HepG2 (cell line): ENCODE measurements around the gene CCDC93. TPM values are rescaled to one million over a fixed set of nuclear protein-coding genes. Genes with fewer than 3 reads are reported as not detected.

Experiments
- ATAC-seq: fragments of 200-7000 bp; cut with Tn5 transposase; 3 replicates; pipeline ENCODE4 v1.9.1; 2020; ENCODE audit warnings: mild to moderate bottlenecking, moderate library complexity
- BruUV-seq: library from RNA; stranded (reverse); fragments of 400-500 nt; replicated peaks from 2 replicates; lab custom pipeline; 2021; lab: Mats Ljungman, UMichigan
- CTCF ChIA-PET: fragments of 300-600 bp; formaldehyde crosslinking; extraction: SDS; loops from one replicate; lab custom pipeline; 2021; ENCODE audit warnings: low total read pairs, inconsistent platforms, low intra/inter-chr PET ratio; lab: Yijun Ruan, JAX
- POLR2A ChIA-PET: fragments of 350-600 bp; sonication (Branson Sonifier 250); formaldehyde crosslinking; loops from one replicate; lab custom pipeline; 2020; ENCODE audit warnings: antibody characterized with exemption, inconsistent platforms; lab: Yijun Ruan, JAX
- DNase-seq: peaks from one replicate; pipeline ENCODE4 v3.0.0-alpha.2; 2015; ENCODE audit warnings: low spot score
- FAIRE-seq: peaks from 3 replicates; lab custom pipeline; 2011; peaks lifted over from hg19 to GRCh38; lab: Jason Lieb, UNC
- H2AFZ ChIP-seq: one replicate; pipeline ENCODE4 v1.6.1; 2011; ENCODE audit warnings: low read length, inconsistent platforms
- H3K27ac ChIP-seq: fragments of 300-600 bp; 3 replicates; pipeline ENCODE4 v1.8.0; 2011; ENCODE audit warnings: mixed run types, mild to moderate bottlenecking, mixed read lengths, low read length, inconsistent platforms; ENCODE audit not compliant: insufficient read depth; ENCODE audit errors: extremely low read length
- H3K27me3 ChIP-seq, 2 experiments: fragments of 200-600 bp in 1 of 2; 2 replicates in 1 of 2; 3 replicates in 1 of 2; pipeline versions ENCODE4 v1.6.0 to v1.8.0; 2011; ENCODE audit warnings: low read length in 2 of 2, mild to moderate bottlenecking in 2 of 2, moderate library complexity in 2 of 2, inconsistent platforms in 1 of 2; ENCODE audit not compliant: insufficient read depth in 2 of 2, control insufficient read depth in 1 of 2
- H3K36me3 ChIP-seq, 2 experiments: fragments of 200-600 bp in 1 of 2; replicated peaks in 1 of 2; 2 replicates in 1 of 2; 3 replicates in 1 of 2; pipeline versions ENCODE4 v1.5.1 to v1.8.0; 2011; ENCODE audit warnings: low read length in 2 of 2, inconsistent platforms in 1 of 2; ENCODE audit not compliant: insufficient read depth in 2 of 2, control insufficient read depth in 1 of 2
- H3K4me1 ChIP-seq: 2 replicates; pipeline ENCODE4 v1.5.1; 2012; ENCODE audit warnings: low read length, inconsistent platforms; ENCODE audit not compliant: insufficient read depth
- H3K4me2 ChIP-seq: 2 replicates; pipeline ENCODE4 v1.6.0; 2011; ENCODE audit warnings: low read depth, low read length, inconsistent platforms
- H3K4me3 ChIP-seq, 3 experiments: fragments of 200-600 bp in 1 of 3; sonication (generic), shearing (Covaris generic) in 1 of 3; replicated peaks in 1 of 3; 2 replicates each; pipeline ENCODE4 v1.5.1; 2011 to 2016; ENCODE audit warnings: low read length in 3 of 3, inconsistent platforms in 2 of 3, low read depth in 2 of 3, mild to moderate bottlenecking in 2 of 3, control low read depth in 1 of 3, mixed read lengths in 1 of 3; ENCODE audit not compliant: insufficient read depth in 1 of 3
- H3K79me2 ChIP-seq: one replicate; pipeline ENCODE4 v1.6.1; 2011; ENCODE audit warnings: low read length, inconsistent platforms; ENCODE audit not compliant: insufficient read depth
- H3K9ac ChIP-seq: 2 replicates; pipeline ENCODE4 v1.6.0; 2011; ENCODE audit warnings: mild to moderate bottlenecking, low read depth, low read length, inconsistent platforms; ENCODE audit not compliant: insufficient read depth
- H3K9me3 ChIP-seq: 2 replicates; pipeline ENCODE4 v1.5.1; 2012; ENCODE audit warnings: mild to moderate bottlenecking, low read length
- H4K20me1 ChIP-seq: 2 replicates; pipeline ENCODE4 v1.6.0; 2011; ENCODE audit warnings: inconsistent platforms, mild to moderate bottlenecking, low read length, moderate library complexity; ENCODE audit not compliant: insufficient read depth
- GRHL1 ChIP-seq: sonication (generic); formaldehyde crosslinking; conservative IDR thresholded peaks from 2 replicates; pipeline ENCODE4 v1.8.0; 2022; ENCODE audit warnings: missing genetic modification reagents
- LRRFIP1 ChIP-seq: sonication (generic); formaldehyde crosslinking; conservative IDR thresholded peaks from 2 replicates; pipeline ENCODE4 v1.4.0; 2020; ENCODE audit warnings: missing genetic modification reagents
- SATB2 ChIP-seq: sonication (generic); formaldehyde crosslinking; IDR thresholded peaks from 2 replicates; pipeline ENCODE4 v1.5.0; 2020; ENCODE audit warnings: missing genetic modification reagents
- SSRP1 ChIP-seq: IDR thresholded peaks from 2 replicates; pipeline ENCODE4 v1.6.1; 2016; ENCODE audit warnings: control low read depth
- TEAD3 ChIP-seq: optimal IDR thresholded peaks from 2 replicates; pipeline ENCODE3; 2016; ENCODE audit warnings: borderline replicate concordance
- U2AF2 ChIP-seq: fragments of 200-400 bp; formaldehyde crosslinking; IDR thresholded peaks from 2 replicates; pipeline ENCODE4 v1.6.1; 2017; ENCODE audit warnings: low read depth, mild to moderate bottlenecking, low read length
- ZBTB40 ChIP-seq, 2 experiments: fragments of 450-650 bp in 1 of 2; sonication (generic) in 1 of 2; formaldehyde crosslinking in 1 of 2; IDR thresholded peaks; 2 replicates each; pipeline versions ENCODE4 v1.6.1 to v1.8.0; 2016 to 2022; ENCODE audit warnings: antibody characterized with exemption in 1 of 2, mild to moderate bottlenecking in 1 of 2, missing genetic modification reagents in 1 of 2
- ZNF367 ChIP-seq: sonication (generic); formaldehyde crosslinking; IDR thresholded peaks from 2 replicates; pipeline ENCODE4 v1.4.0; 2020; ENCODE audit warnings: missing genetic modification reagents, borderline replicate concordance
- WGBS: methylation state at CpG from one replicate; pipeline ENCODE4 v1.1.6; 2017; ENCODE audit warnings: low lambda C conversion rate; 5-methylcytosine and 5-hydroxymethylcytosine counted together
- in situ Hi-C: cut with HindIII; loops from 2 replicates; pipeline ENCODE4 v1.10.0; 2017; ENCODE audit warnings: low pct_unique_long_range_greater_than_20kb; ENCODE audit not compliant: extremely low pct_ligation_motif_present
- intact Hi-C: fragments of 100-400 bp; cut with micrococcal nuclease; formaldehyde crosslinking; loops from one replicate; pipeline ENCODE4 v1.10.0; 2022; ENCODE audit not compliant: unreplicated experiment
- polyA plus RNA-seq, 8 experiments: library from polyadenylated mRNA; depleted of rRNA in 3 of 8; stranded (reverse) in 7 of 8; unstranded in 1 of 8; fragments of >200 nt; fragmentation: Illumina TruSeq in 4 of 8; extraction: Trizol in 4 of 8; gene quantifications; 2 replicates each; pipeline versions ENCODE4 v1.2.1 to v1.2.3, GENCODE V29; 2011 to 2016; ENCODE audit warnings: low read depth in 4 of 8, missing spikeins in 1 of 8, mixed read lengths in 1 of 8; ENCODE audit not compliant: insufficient read depth in 1 of 8
- total RNA-seq, 5 experiments: library from RNA; depleted of rRNA; stranded (reverse); fragments of >200 nt; fragmentation: Illumina TruSeq; extraction: Trizol; gene quantifications; 2 replicates each; pipeline ENCODE4 v1.2.3, GENCODE V29; 2016; ENCODE audit warnings: low read depth in 1 of 5
- TF ChIP-seq, protein P1 (sequence below): sonication (generic); formaldehyde crosslinking; IDR thresholded peaks from 2 replicates; pipeline ENCODE4 v1.4.0; 2020; ENCODE audit warnings: mild to moderate bottlenecking, missing genetic modification reagents
- TF ChIP-seq, protein P2 (sequence below): sonication (generic); formaldehyde crosslinking; IDR thresholded peaks from 2 replicates; pipeline ENCODE4 v1.5.1; 2020; ENCODE audit warnings: missing genetic modification reagents, mild to moderate bottlenecking, borderline replicate concordance

CCDC93 gene
- total and polyA plus RNA-seq, 2 of the 13 experiments (the other 11 are each of a cell fraction or from before 2014, with no cell fraction given) = 37.2 to 53.2 TPM

- intact Hi-C loops (no loop called here), in situ Hi-C loops (no loop called here)
- no TSS peak for BruUV-seq
- Histone ChIP-seq H3K36me3 (peaks cover 40 to 95% of the 10 kb centered on the region in 2 experiments), H4K20me1 (no peaks in the 10 kb centered on the region), H3K4me3 (no peak overlapping the region), H2AFZ (no peak overlapping the region), H3K9me3 (no peaks in the 10 kb centered on the region), H3K9ac (no peak overlapping the region), H3K79me2 (no peaks in the 10 kb centered on the region), H3K27me3 (no peaks in the 10 kb centered on the region), H3K4me2 (no peak overlapping the region), H3K4me1 (no peaks in the 10 kb centered on the region), H3K27ac (no peak overlapping the region)
- DNase-seq = no peak
- FAIRE-seq = no peak
- CTCF ChIA-PET = no interaction called here
- POLR2A ChIA-PET = no interaction called here
- no peak for ATAC-seq
- WGBS = 98% methylated on average over 5 of the region's 5 CpGs
- no peak for TF ChIP-seq ZBTB40 (IDR thresholded peaks at IDR 0.05)
- TF ChIP-seq ZBTB40 (CRISPR knock-in tag; IDR thresholded peaks at IDR 0.05) = no peak
- TF ChIP-seq TEAD3 (CRISPR knock-in tag) = no peak
- TF ChIP-seq GRHL1 (CRISPR knock-in tag) = no peak
- no peak for TF ChIP-seq SATB2 (CRISPR knock-in tag)
- TF ChIP-seq SSRP1 (CRISPR knock-in tag) = no peak
- no peak for TF ChIP-seq U2AF2
- TF ChIP-seq, protein P1, sequence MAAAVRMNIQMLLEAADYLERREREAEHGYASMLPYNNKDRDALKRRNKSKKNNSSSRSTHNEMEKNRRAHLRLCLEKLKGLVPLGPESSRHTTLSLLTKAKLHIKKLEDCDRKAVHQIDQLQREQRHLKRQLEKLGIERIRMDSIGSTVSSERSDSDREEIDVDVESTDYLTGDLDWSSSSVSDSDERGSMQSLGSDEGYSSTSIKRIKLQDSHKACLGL (CRISPR knock-in tag) = no peak
- no peak for TF ChIP-seq ZNF367 (CRISPR knock-in tag)
- no peak for TF ChIP-seq LRRFIP1
- TF ChIP-seq, protein P2, sequence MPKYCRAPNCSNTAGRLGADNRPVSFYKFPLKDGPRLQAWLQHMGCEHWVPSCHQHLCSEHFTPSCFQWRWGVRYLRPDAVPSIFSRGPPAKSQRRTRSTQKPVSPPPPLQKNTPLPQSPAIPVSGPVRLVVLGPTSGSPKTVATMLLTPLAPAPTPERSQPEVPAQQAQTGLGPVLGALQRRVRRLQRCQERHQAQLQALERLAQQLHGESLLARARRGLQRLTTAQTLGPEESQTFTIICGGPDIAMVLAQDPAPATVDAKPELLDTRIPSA (CRISPR knock-in tag) = no peak
Measured at GRCh38 chr2:117945296-117945695, 68.6 kb downstream of the CCDC93 start.
